GM12878 (cell line): ENCODE results near the gene AKR1C3. TPM values are rescaled to one million over a fixed set of nuclear protein-coding genes. Genes with fewer than 3 reads are reported as not detected.
"Not testable (repeated sequence)": the region's sequence is repeated elsewhere in the genome, so short reads cannot be mapped to it uniquely, and the experiment has no call there.

Experiments
- ATAC-seq: fragments of 200-7000 bp; cut with Tn5 transposase; 3 replicates; pipeline ENCODE4 v1.9.1; 2020; ENCODE audit warnings: mild to moderate bottlenecking, moderate library complexity
- BruUV-seq: library from RNA; stranded (reverse); fragments of 400-500 nt; replicated peaks from 2 replicates; lab custom pipeline; 2021; lab: Mats Ljungman, UMichigan
- CTCF ChIA-PET: fragments of 300-600 bp; sonication (Branson Sonifier 250); formaldehyde crosslinking; extraction: SDS; loops from one replicate; lab custom pipeline; 2021; ENCODE audit warnings: inconsistent platforms; lab: Yijun Ruan, JAX
- POLR2A ChIA-PET: fragments of 350-600 bp; formaldehyde crosslinking; extraction: SDS; loops from one replicate; lab custom pipeline; 2021; ENCODE audit warnings: inconsistent platforms; lab: Charles Lee
- RAD21 ChIA-PET: fragments of 300-600 bp; sonication (Branson Sonifier 250); formaldehyde crosslinking; loops from one replicate; lab custom pipeline; 2023; ENCODE audit warnings: antibody characterized with exemption; ENCODE audit not compliant: unreplicated experiment; lab: Charles Lee
- SMC1A ChIA-PET: fragments of 300-600 bp; sonication (Branson Sonifier 250); formaldehyde crosslinking; loops from one replicate; lab custom pipeline; 2023; ENCODE audit not compliant: unreplicated experiment, uncharacterized antibody; lab: Charles Lee
- DNase-seq: peaks from one replicate; pipeline ENCODE4 v3.0.0-alpha.2; 2011; ENCODE audit warnings: low read depth, low spot score
- FAIRE-seq: peaks from 3 replicates; lab custom pipeline; 2011; peaks lifted over from hg19 to GRCh38; lab: Jason Lieb, UNC
- H2AFZ ChIP-seq: 2 replicates; pipeline ENCODE4 v1.6.0; 2011; ENCODE audit warnings: low read depth, low read length, control low read depth; ENCODE audit not compliant: control insufficient read depth
- H3K27ac ChIP-seq: 2 replicates; pipeline ENCODE4 v1.5.1; 2011; ENCODE audit warnings: control low read depth; ENCODE audit not compliant: control insufficient read depth, insufficient read depth
- H3K27me3 ChIP-seq, 2 experiments: replicated peaks in 1 of 2; 2 replicates each; pipeline versions ENCODE4 v1.6.0 to v1.6.1; 2011; ENCODE audit warnings: low read length in 1 of 2; ENCODE audit not compliant: control insufficient read depth in 2 of 2, insufficient read depth in 2 of 2
- H3K36me3 ChIP-seq, 2 experiments: 2 replicates each; pipeline ENCODE4 v1.5.1; 2011; ENCODE audit warnings: low read length in 1 of 2; ENCODE audit not compliant: control insufficient read depth in 2 of 2, insufficient read depth in 2 of 2
- H3K4me1 ChIP-seq: 2 replicates; pipeline ENCODE4 v1.6.1; 2011; ENCODE audit warnings: mild to moderate bottlenecking, low read length, moderate library complexity, mixed read lengths; ENCODE audit not compliant: control insufficient read depth, insufficient read depth
- H3K4me2 ChIP-seq: 2 replicates; pipeline ENCODE4 v1.6.0; 2011; ENCODE audit warnings: control low read depth; ENCODE audit not compliant: control insufficient read depth, insufficient read depth
- H3K4me3 ChIP-seq: fragments of 200-600 bp; sonication (generic); 2 replicates; pipeline ENCODE4 v1.5.1; 2016
- H3K79me2 ChIP-seq: 2 replicates; pipeline ENCODE4 v1.6.0; 2011; ENCODE audit warnings: low read length; ENCODE audit not compliant: control insufficient read depth, insufficient read depth
- H3K9ac ChIP-seq: 2 replicates; pipeline ENCODE4 v1.8.0; 2011; ENCODE audit warnings: low read length, control low read depth, mixed read lengths; ENCODE audit not compliant: control insufficient read depth, insufficient read depth
- H3K9me3 ChIP-seq: replicated peaks from 3 replicates; pipeline ENCODE4 v1.5.1; 2011; ENCODE audit warnings: mild to moderate bottlenecking, low read length; ENCODE audit not compliant: control insufficient read depth, insufficient read depth
- H4K20me1 ChIP-seq: 2 replicates; pipeline ENCODE4 v1.6.0; 2011; ENCODE audit not compliant: control insufficient read depth, insufficient read depth
- BHLHE40 ChIP-seq, 2 experiments: fragments of 450-650 bp in 1 of 2; IDR thresholded peaks; 2 replicates each; pipeline ENCODE4 v1.6.1; 2011 to 2017; ENCODE audit warnings: low read depth in 2 of 2, borderline replicate concordance in 1 of 2, improper control_type of control experiment in 1 of 2, low read length in 1 of 2, mild to moderate bottlenecking in 1 of 2
- CBFB ChIP-seq: IDR thresholded peaks from 2 replicates; pipeline ENCODE4 v1.6.1; 2016; ENCODE audit warnings: antibody characterized with exemption, low read depth
- CEBPB ChIP-seq, 2 experiments: fragments of 150-350 bp in 1 of 2; IDR thresholded peaks; 2 replicates each; pipeline ENCODE4 v1.6.1; 2012 to 2014; ENCODE audit warnings: low read depth in 2 of 2, low read length in 2 of 2, borderline replicate concordance in 1 of 2, inconsistent platforms in 1 of 2
- E2F4 ChIP-seq: IDR thresholded peaks from 2 replicates; pipeline ENCODE4 v1.6.1; 2012; ENCODE audit warnings: low read depth, low read length, improper control_type of control experiment
- FOXM1 ChIP-seq: IDR thresholded peaks from 2 replicates; pipeline ENCODE4 v1.6.1; 2012; ENCODE audit warnings: low read depth, mild to moderate bottlenecking, inconsistent platforms, low read length, moderate library complexity
- GABPA ChIP-seq: IDR thresholded peaks from 2 replicates; pipeline ENCODE4 v1.6.1; 2014; ENCODE audit warnings: antibody characterized with exemption, low read depth, mild to moderate bottlenecking, inconsistent platforms
- HDAC2 ChIP-seq: fragments of 200-600 bp; sonication (generic); IDR thresholded peaks from 2 replicates; pipeline ENCODE4 v1.6.1; 2017
- LARP7 ChIP-seq: fragments of 450-650 bp; IDR thresholded peaks from 2 replicates; pipeline ENCODE4 v1.6.1; 2017; ENCODE audit warnings: mild to moderate bottlenecking
- NR2C1 ChIP-seq: fragments of 450-650 bp; IDR thresholded peaks from 2 replicates; pipeline ENCODE4 v1.6.1; 2017; ENCODE audit warnings: antibody characterized with exemption, mild to moderate bottlenecking, moderate library complexity
- POLR2AphosphoS5 ChIP-seq: IDR thresholded peaks from 2 replicates; pipeline ENCODE4 v1.6.1; 2011; ENCODE audit warnings: mild to moderate bottlenecking, low read length, inconsistent platforms
- RELA ChIP-seq: fragments of 450-650 bp; IDR thresholded peaks from 2 replicates; pipeline ENCODE4 v1.8.0; 2014; ENCODE audit warnings: borderline replicate concordance; ENCODE audit not compliant: partially characterized antibody
- SMARCA5 ChIP-seq: fragments of 450-650 bp; IDR thresholded peaks from 2 replicates; pipeline ENCODE4 v1.6.1; 2017; ENCODE audit warnings: mild to moderate bottlenecking
- SP1 ChIP-seq: IDR thresholded peaks from one replicate; pipeline ENCODE4 v1.6.1; 2011; ENCODE audit warnings: low read depth, low read length
- STAT1 ChIP-seq: fragments of 450-650 bp; conservative IDR thresholded peaks from 2 replicates; pipeline ENCODE4 v1.6.1; 2014; ENCODE audit warnings: antibody characterized with exemption, mild to moderate bottlenecking
- STAT3 ChIP-seq: IDR thresholded peaks from 2 replicates; pipeline ENCODE4 v1.6.1; 2011; ENCODE audit warnings: low read depth, low read length, improper control_type of control experiment
- SUPT20H ChIP-seq: IDR thresholded peaks from 2 replicates; pipeline ENCODE4 v1.6.1; 2011; ENCODE audit warnings: low read depth, mild to moderate bottlenecking, low read length, moderate library complexity, borderline replicate concordance; ENCODE audit not compliant: control insufficient read depth
- TCF3 ChIP-seq: IDR thresholded peaks from 2 replicates; pipeline ENCODE4 v1.6.1; 2012; ENCODE audit warnings: low read depth, mild to moderate bottlenecking, low read length, borderline replicate concordance; ENCODE audit not compliant: insufficient read depth
- WGBS: methylation state at CpG from one replicate; pipeline ENCODE4 v1.1.6; 2016; ENCODE audit warnings: low lambda C conversion rate; ENCODE audit not compliant: insufficient replicate concordance, insufficient coverage; ENCODE audit errors: missing lambda C conversion rate; 5-methylcytosine and 5-hydroxymethylcytosine counted together
- in situ Hi-C: fragments of 300-500 bp; cut with MboI; formaldehyde crosslinking; loops from 9 replicates; pipeline ENCODE4 v1.14.3; 2018; ENCODE audit warnings: mixed read lengths
- intact Hi-C: fragments of 100-400 bp; cut with micrococcal nuclease; formaldehyde crosslinking; loops from one replicate; pipeline ENCODE4 v1.14.2; 2022; ENCODE audit not compliant: unreplicated experiment
- polyA plus RNA-seq, 11 experiments: library from polyadenylated mRNA; depleted of rRNA in 4 of 11; unstranded in 6 of 11; stranded (reverse) in 5 of 11; fragments of >200 nt; fragmentation: Nextera tagmentation in 4 of 11; fragmentation: Illumina TruSeq in 1 of 11; extraction: Ambion mirVana in 4 of 11; extraction: Trizol in 1 of 11; gene quantifications; 1 replicate in 1 of 11; 2 replicates in 10 of 11; pipeline versions ENCODE4 v1.2.1 to v1.2.3, GENCODE V29; 2011 to 2016; ENCODE audit warnings: inconsistent platforms in 2 of 11, missing spikeins in 2 of 11, low read depth in 1 of 11
- total RNA-seq, 4 experiments: library from RNA; depleted of rRNA in 3 of 4; stranded (reverse); fragments of >200 nt in 3 of 4; fragmentation: Illumina TruSeq in 1 of 4; extraction: Trizol in 1 of 4; gene quantifications; 2 replicates each; pipeline versions ENCODE4 v1.2.1 to v1.2.3, GENCODE V29; 2013 to 2021

Gene AKR1C3
- total and polyA plus RNA-seq, 10 of the 15 experiments (the other 5 are each of a cell fraction or from before 2014, with no cell fraction given), result 0.26 to 0.35 TPM; not detected in 8

DNA sequence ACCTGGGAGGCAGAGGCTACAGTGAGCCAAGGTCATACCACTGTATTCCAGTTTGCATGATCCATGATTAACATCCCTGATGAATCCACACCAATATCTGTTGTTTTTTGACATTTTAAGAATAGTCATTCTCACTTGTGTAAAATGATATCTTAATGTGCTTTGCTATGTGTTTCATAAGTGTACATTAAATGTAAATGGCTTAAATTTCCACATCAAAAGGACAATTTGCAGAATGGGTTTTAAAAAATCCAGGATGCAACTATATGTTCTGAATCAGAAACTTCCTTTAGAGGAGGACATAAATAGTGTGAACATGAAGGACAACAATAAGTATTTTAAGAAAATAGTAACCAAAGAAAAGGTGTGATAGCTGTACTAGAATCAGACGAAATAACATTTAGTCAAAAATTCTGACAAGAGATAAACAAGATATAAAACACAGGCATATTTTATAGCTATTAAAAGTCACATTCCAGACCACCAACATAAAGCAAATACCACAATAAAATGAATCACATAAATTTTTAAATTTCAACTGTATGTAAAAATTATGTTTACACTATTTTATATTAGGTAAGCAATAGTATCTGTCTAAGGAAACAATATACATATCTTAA, 42.4 kb downstream of the AKR1C3 start:
- Histone ChIP-seq H3K4me3 (no peak overlapping the region), H3K27ac (no peak overlapping the region), H3K9ac (no peak overlapping the region), H3K4me1 (no peaks in the 10 kb centered on the region), H3K36me3 (no peaks in the 10 kb centered on the region), H4K20me1 (no peaks in the 10 kb centered on the region), H3K27me3 (no peaks in the 10 kb centered on the region), H3K4me2 (no peak overlapping the region), H3K79me2 (no peaks in the 10 kb centered on the region), H3K9me3 (no peaks in the 10 kb centered on the region; the same call in 2 of the 3 replicates), H2AFZ (no peak overlapping the region)
- BruUV-seq, result no TSS peak
- TF ChIP-seq E2F4 (no peak), CBFB (no peak), SP1 (no peak), SUPT20H (no peak), STAT1 (no peak), HDAC2 (no peak), GABPA (no peak), STAT3 (no peak), RELA (no peak), CEBPB (IDR thresholded peaks at IDR 0.05; ENCODE audit: borderline replicate concordance in 1 of 2, low read depth in 2 of 2, low read length in 2 of 2) (no peak), FOXM1 (no peak), SMARCA5 (no peak), LARP7 (no peak), TCF3 (no peak), BHLHE40 (IDR thresholded peaks at IDR 0.05; ENCODE audit: borderline replicate concordance in 1 of 2, low read depth in 2 of 2, low read length in 1 of 2) (no peak), POLR2AphosphoS5 (no peak), NR2C1 (no peak)
- ChIA-PET RAD21 (no interaction called here), CTCF (no interaction called here), POLR2A (no interaction called here), SMC1A (no interaction called here)
- intact Hi-C loops (no loop called here), in situ Hi-C loops (no loop called here)
- WGBS, result 48% methylated on average over 1 of the region's 1 CpG
- DNase-seq, result no peak
- no peak for FAIRE-seq
- no peak for ATAC-seq

DNA sequence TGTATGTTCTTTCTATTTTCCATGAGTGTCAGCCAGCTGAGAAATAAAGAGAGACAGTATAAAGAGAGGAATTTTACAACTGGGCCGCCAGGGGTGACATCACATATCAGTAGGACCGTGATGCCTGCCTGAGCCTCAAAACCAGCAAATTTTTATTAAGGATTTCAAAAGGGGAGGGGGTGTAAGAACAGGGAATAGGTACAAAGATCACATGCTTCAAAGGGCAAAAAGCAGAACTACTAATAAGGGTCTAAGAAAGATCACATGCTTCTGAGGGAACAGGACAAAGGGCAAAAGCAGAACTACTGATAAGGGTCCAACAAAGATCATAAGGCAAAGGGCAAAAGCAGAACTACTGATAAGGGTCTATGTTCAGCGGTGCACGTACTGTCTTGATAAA, 43.5 kb downstream of the AKR1C3 start:
- DNase-seq, H3K36me3 ChIP-seq, H4K20me1 ChIP-seq, H3K4me2 ChIP-seq, BruUV-seq, H3K27ac ChIP-seq, H3K79me2 ChIP-seq, intact Hi-C loops, SMC1A ChIA-PET, POLR2A ChIA-PET, H3K4me3 ChIP-seq, ATAC-seq, H3K27me3 ChIP-seq, H3K4me1 ChIP-seq, in situ Hi-C loops, FAIRE-seq, H3K9me3 ChIP-seq, RAD21 ChIA-PET, CTCF ChIA-PET, H3K9ac ChIP-seq, H2AFZ ChIP-seq: not testable (repeated sequence)
- 0% methylated on average over 2 of the region's 4 CpGs for WGBS
